SHP77 treated with DMSO at 0.1 percent for 48 hours (cell line): ENCODE data around the gene SSH2.
"Not testable (repeated sequence)": the region's sequence is repeated elsewhere in the genome, so short reads cannot be mapped to it uniquely, and the experiment has no call there.

Source experiments
- DNase-seq: peaks from one replicate; lab custom pipeline; 2025; lab: John Stamatoyannopoulos, UW

The SSH2 gene

GRCh38 chr17:29665481-29665810 lies 264.6 kb downstream of the SSH2 start:
- DNase-seq: no peak

GRCh38 chr17:29664743-29665480 lies 265.1 kb downstream of the SSH2 start:
- DNase-seq: no peak

- DNase-seq: no peak
These were observed 266.9 kb downstream of the SSH2 start for GRCh38 chr17:29663155-29663554.

- no peak for DNase-seq
These were observed 268.8 kb downstream of the SSH2 start for GRCh38 chr17:29661213-29661612.

GRCh38 chr17:29659155-29659554 lies 270.9 kb downstream of the SSH2 start:
- DNase-seq: no peak

- no peak for DNase-seq
These were observed 274.7 kb downstream of the SSH2 start for GRCh38 chr17:29655323-29655722.

- DNase-seq: no peak
These were observed 275.9 kb downstream of the SSH2 start for GRCh38 chr17:29653995-29654714.

GRCh38 chr17:29652976-29653375 lies 277.1 kb downstream of the SSH2 start:
- no peak for DNase-seq

GRCh38 chr17:29651913-29652312 lies 278.1 kb downstream of the SSH2 start:
- DNase-seq: not testable (repeated sequence)

GRCh38 chr17:29650396-29650795 lies 279.6 kb downstream of the SSH2 start:
- no peak for DNase-seq

- DNase-seq: no peak
These were observed 280.7 kb downstream of the SSH2 start for GRCh38 chr17:29649359-29649758.

- no peak for DNase-seq
These were observed 282.0 kb downstream of the SSH2 start for GRCh38 chr17:29648005-29648404.

GRCh38 chr17:29645515-29646051 lies 284.4 kb downstream of the SSH2 start:
- DNase-seq: no peak

GRCh38 chr17:29643817-29644160 lies 286.2 kb downstream of the SSH2 start:
- no peak for DNase-seq

GRCh38 chr17:29642171-29642611 lies 287.8 kb downstream of the SSH2 start:
- DNase-seq: peak; percentile 28

GRCh38 chr17:29640981-29641642 lies 288.9 kb downstream of the SSH2 start:
- DNase-seq: no peak

- DNase-seq: no peak
These were observed 289.6 kb downstream of the SSH2 start for GRCh38 chr17:29640413-29640812.

- no peak for DNase-seq
These were observed 296.1 kb downstream of the SSH2 start for GRCh38 chr17:29633886-29634285.

- DNase-seq: no peak
These were observed 299.3 kb downstream of the SSH2 start for GRCh38 chr17:29630630-29631193.

GRCh38 chr17:29629839-29630238 lies 300.2 kb downstream of the SSH2 start:
- no peak for DNase-seq

- no peak for DNase-seq
These were observed 301.4 kb downstream of the SSH2 start for GRCh38 chr17:29628644-29629043.

- no peak for DNase-seq
These were observed 302.1 kb downstream of the SSH2 start for GRCh38 chr17:29627951-29628350.
